ENCODE results near the gene PRKCZ. TPM values are rescaled to one million over a fixed set of nuclear protein-coding genes. Genes with fewer than 3 reads are reported as not detected.

PRKCZ gene
- total and polyA plus RNA-seq, 2 of the 4 experiments (the other 2 are of a cell fraction) = 2.0 to 3.5 TPM

GRCh38 chr1:2070800-2071530 lies 20.8 kb downstream of the PRKCZ start:
- Histone ChIP-seq H3K14ac (replicated peaks; ENCODE audit: low read depth, low read length) (no peak overlapping the region), H3K9ac (ENCODE audit: low read depth, low read length) (no peak overlapping the region), H3K9me1 (ENCODE audit: insufficient read depth, low read length) (no peaks in the 10 kb centered on the region), H2AFZ (replicated peaks; ENCODE audit: low read length, poor library complexity) (no peak overlapping the region), H3K4me3 (ENCODE audit: insufficient read depth, low read depth, low read length) (no peak overlapping the region), H4K91ac (ENCODE audit: insufficient read depth, low read depth, low read length) (no peak overlapping the region), H3K23ac (ENCODE audit: low read depth, low read length) (no peak overlapping the region), H2AK5ac (ENCODE audit: low read depth, low read length) (no peak overlapping the region), H3K79me1 (ENCODE audit: low read depth in 1 of 2, low read length in 2 of 2) (no peaks in the 10 kb centered on the region), H3K4me2 (ENCODE audit: low read depth, low read length) (no peak overlapping the region), H4K5ac (ENCODE audit: low read depth, low read length) (no peak overlapping the region), H4K20me1 (ENCODE audit: insufficient read depth, low read length) (no peaks in the 10 kb centered on the region), H2BK20ac (ENCODE audit: low read depth, low read length) (no peak overlapping the region), H2BK120ac (ENCODE audit: low read depth, low read length) (no peak overlapping the region), H3K56ac (ENCODE audit: extremely low read depth, insufficient read depth, low read length) (no peak overlapping the region), H3K36me3 (ENCODE audit: control insufficient read depth, insufficient read depth, low read length) (no peaks in the 10 kb centered on the region), H3K4me1 (ENCODE audit: control insufficient read depth, insufficient read depth, low read length) (no peaks in the 10 kb centered on the region), H3K27me3 (ENCODE audit: control insufficient read depth, insufficient read depth, low read length) (peaks cover 32% of the 10 kb centered on the region), H4K8ac (ENCODE audit: low read depth in 2 of 2, low read length in 2 of 2) (no peak overlapping the region), H2BK5ac (ENCODE audit: low read depth, low read length, poor library complexity, severe bottlenecking) (no peak overlapping the region), H3K27ac (ENCODE audit: insufficient read depth, low read length) (no peak overlapping the region), H3K4ac (ENCODE audit: low read depth, low read length) (no peak overlapping the region), H2AK9ac (replicated peaks; ENCODE audit: low read depth, low read length, poor library complexity) (no peak overlapping the region), H3K9me3 (ENCODE audit: control insufficient read depth, insufficient read depth, low read length) (no peaks in the 10 kb centered on the region; the same call in 1 of the 2 replicates), H3K18ac (ENCODE audit: low read depth, low read length) (no peak overlapping the region), H2BK15ac (ENCODE audit: low read depth, low read length) (no peak overlapping the region)
- dilution Hi-C loops (cut with HindIII; ENCODE audit: low sequenced_read_pairs, unreplicated experiment) = no loop called here
- no TSS peak for BruUV-seq (replicated peaks)
- DNase-seq (no peak), ATAC-seq (ENCODE audit: low read depth) (no peak)
- CTCF ChIA-PET = interaction anchor here (0.6 to 0.8 kb wide), 2 partner anchors 26 to 390 kb away, joined by 3 to 6 read pairs; no protein-coding TSS in a partner anchor
- TF ChIP-seq MAFK (IDR thresholded peaks at IDR 0.05; ENCODE audit: low read depth, low read length) (no peak), RCOR1 (IDR thresholded peaks at IDR 0.05; ENCODE audit: insufficient replicate concordance, low read length) (no peak), USF2 (IDR thresholded peaks at IDR 0.05; ENCODE audit: low read depth, low read length) (no peak), CTCF (conservative IDR thresholded peaks at IDR 0.05; ENCODE audit: low read depth, low read length) (no peak), MXI1 (IDR thresholded peaks at IDR 0.05; ENCODE audit: borderline replicate concordance, low read depth, low read length) (no peak), RAD21 (IDR thresholded peaks at IDR 0.05; ENCODE audit: low read length) (no peak), RFX5 (IDR thresholded peaks at IDR 0.05; ENCODE audit: low read depth, low read length) (no peak), CHD1 (IDR thresholded peaks at IDR 0.05; ENCODE audit: low read depth, low read length) (no peak), SMC3 (IDR thresholded peaks at IDR 0.05; ENCODE audit: low read depth, low read length) (no peak), ELK1 (IDR thresholded peaks at IDR 0.05; ENCODE audit: borderline replicate concordance, low read depth, low read length) (no peak), MAZ (IDR thresholded peaks at IDR 0.05; ENCODE audit: borderline replicate concordance, low read depth, low read length) (no peak)
- POLR2A ChIA-PET (ENCODE audit: unreplicated experiment) = no interaction called here
- intact Hi-C loops (cut with micrococcal nuclease) = no loop called here
- in situ Hi-C loops (cut with MboI; ENCODE audit: low sequenced_read_pairs) = no loop called here
- 91% methylated on average over 8 of the region's 36 CpGs; no CpG with 5 or more reads in 1 of the 2 experiments for WGBS, 2 experiments (ENCODE audit: extremely low coverage in 2 of 2, insufficient read length in 1 of 2)
